Measurements from ENCODE around the gene ZNF792.
"Not testable (repeated sequence)": the region's sequence is repeated elsewhere in the genome, so short reads cannot be mapped to it uniquely, and the experiment has no call there.

DNA sequence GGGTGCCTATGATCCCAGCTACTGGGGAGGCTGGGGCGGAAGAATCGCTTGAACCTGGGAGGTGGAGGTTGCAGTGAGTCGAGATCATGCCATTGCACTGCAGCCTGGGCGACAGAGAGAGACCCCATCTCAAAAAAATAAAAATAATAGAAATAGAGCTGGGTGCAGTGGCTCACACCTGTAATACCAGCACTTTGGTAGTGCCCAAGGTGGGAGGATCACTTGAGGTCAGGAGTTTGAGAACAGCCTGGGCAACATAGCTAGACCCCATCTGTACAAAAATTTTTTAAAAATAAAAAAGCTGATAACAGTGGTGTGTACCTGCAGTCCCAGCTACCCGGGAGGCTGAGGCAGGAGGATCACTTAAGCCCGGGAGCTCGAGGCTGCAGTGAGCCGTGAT is 43.4 kb upstream of the ZNF792 start:
- not testable (repeated sequence) for TF ChIP-seq CTCF (IDR thresholded peaks at IDR 0.05; ENCODE audit: poor library complexity, severe bottlenecking); EP300 (conservative IDR thresholded peaks at IDR 0.05; ENCODE audit: poor library complexity, severe bottlenecking); POLR2AphosphoS5 (IDR thresholded peaks at IDR 0.05); EZH2 (IDR thresholded peaks at IDR 0.05; ENCODE audit: borderline replicate concordance, insufficient read depth, low read length, poor library complexity, severe bottlenecking); REST (IDR thresholded peaks at IDR 0.05; ENCODE audit: borderline replicate concordance)

Data from neural cell (in vitro differentiated cells).